Activated naive CD8-positive, alpha-beta T cell treated with anti-CD3 and anti-CD28 coated beads, Interleukin-2, amount 50 U/mL, for 16 hours (primary cell): ENCODE measurements around the gene ACP3.
"Not testable (repeated sequence)": the region's sequence is repeated elsewhere in the genome, so short reads cannot be mapped to it uniquely, and the experiment has no call there.

Experiments
- DNase-seq: peaks from one replicate; pipeline ENCODE4 v3.0.0-alpha.2; 2020; ENCODE audit warnings: low read depth, low spot score

The ACP3 gene

GRCh38 chr3:132360717-132361116, 43.5 kb downstream of the ACP3 start:
- DNase-seq: no peak

GRCh38 chr3:132362329-132362728, 45.1 kb downstream of the ACP3 start:
- no peak for DNase-seq

- DNase-seq: no peak
Measured at GRCh38 chr3:132368515-132368914, 51.3 kb downstream of the ACP3 start.

GRCh38 chr3:132368962-132369361, 51.8 kb downstream of the ACP3 start:
- DNase-seq: no peak

- not testable (repeated sequence) for DNase-seq
Measured at GRCh38 chr3:132376945-132377354, 59.7 kb downstream of the ACP3 start.

GRCh38 chr3:132378048-132378762, 61.0 kb downstream of the ACP3 start:
- DNase-seq: no peak

GRCh38 chr3:132378846-132379245, 61.6 kb downstream of the ACP3 start:
- no peak for DNase-seq

- DNase-seq: no peak
Measured at GRCh38 chr3:132380920-132381319, 63.7 kb downstream of the ACP3 start.

- DNase-seq: no peak
Measured at GRCh38 chr3:132381348-132381944, 64.2 kb downstream of the ACP3 start.

GRCh38 chr3:132382267-132382666, 65.1 kb downstream of the ACP3 start:
- no peak for DNase-seq

- no peak for DNase-seq
Measured at GRCh38 chr3:132382688-132383194, 65.5 kb downstream of the ACP3 start.

- no peak for DNase-seq
Measured at GRCh38 chr3:132386259-132386658, 69.1 kb downstream of the ACP3 start.

- DNase-seq: not testable (repeated sequence)
Measured at GRCh38 chr3:132392675-132393074, 75.5 kb downstream of the ACP3 start.

GRCh38 chr3:132394320-132394719, 77.1 kb downstream of the ACP3 start:
- DNase-seq: no peak

GRCh38 chr3:132395126-132395525, 77.9 kb downstream of the ACP3 start:
- no peak for DNase-seq

- no peak for DNase-seq
Measured at GRCh38 chr3:132396255-132396654, 79.0 kb downstream of the ACP3 start.

- DNase-seq: not testable (repeated sequence)
Measured at GRCh38 chr3:132396776-132397175, 79.6 kb downstream of the ACP3 start.

GRCh38 chr3:132399054-132399929, 82.1 kb downstream of the ACP3 start:
- no peak for DNase-seq

- DNase-seq: no peak
Measured at GRCh38 chr3:132401255-132401654, 84.0 kb downstream of the ACP3 start.

GRCh38 chr3:132404276-132404675, 87.1 kb downstream of the ACP3 start:
- no peak for DNase-seq

GRCh38 chr3:132405188-132405587, 88.0 kb downstream of the ACP3 start:
- DNase-seq: no peak

GRCh38 chr3:132405609-132406299, 88.5 kb downstream of the ACP3 start:
- no peak for DNase-seq
